Ishikawa (cell line): ENCODE results near the gene NUP210.

Source experiments
- CEBPB ChIP-seq: IDR thresholded peaks from 2 replicates; pipeline ENCODE4 v1.6.1; 2012
- CREB1 ChIP-seq: IDR thresholded peaks from 2 replicates; pipeline ENCODE4 v1.6.1; 2012; ENCODE audit warnings: low read depth
- EGR1 ChIP-seq: IDR thresholded peaks from 2 replicates; pipeline ENCODE4 v1.6.1; 2012
- EP300 ChIP-seq: IDR thresholded peaks from 2 replicates; pipeline ENCODE4 v1.6.1; 2012; ENCODE audit warnings: borderline replicate concordance
- FOXM1 ChIP-seq: IDR thresholded peaks from 2 replicates; pipeline ENCODE4 v1.6.1; 2012; ENCODE audit warnings: low read depth, borderline replicate concordance
- NFIC ChIP-seq: IDR thresholded peaks from 2 replicates; pipeline ENCODE4 v1.6.1; 2012
- RAD21 ChIP-seq: IDR thresholded peaks from 2 replicates; pipeline ENCODE4 v1.6.1; 2012; ENCODE audit warnings: low read depth
- TAF1 ChIP-seq: IDR thresholded peaks from 2 replicates; pipeline ENCODE4 v1.6.1; 2012; ENCODE audit warnings: low read depth, mild to moderate bottlenecking
- TCF12 ChIP-seq: IDR thresholded peaks from 2 replicates; pipeline ENCODE4 v1.6.1; 2012; ENCODE audit warnings: low read depth
- TEAD4 ChIP-seq: IDR thresholded peaks from 2 replicates; pipeline ENCODE4 v1.6.1; 2012
- YY1 ChIP-seq: IDR thresholded peaks from 2 replicates; pipeline ENCODE4 v1.6.1; 2012; ENCODE audit warnings: low read depth
- ZBTB7A ChIP-seq: IDR thresholded peaks from 2 replicates; pipeline ENCODE4 v1.6.1; 2012; ENCODE audit warnings: low read depth
- TF ChIP-seq, protein P1 (sequence below): IDR thresholded peaks from 2 replicates; pipeline ENCODE4 v1.6.1; 2012
- TF ChIP-seq, protein P2 (sequence below): IDR thresholded peaks from 2 replicates; pipeline ENCODE4 v1.6.1; 2012; ENCODE audit warnings: low read depth, mild to moderate bottlenecking
- TF ChIP-seq, protein P3 (sequence below): IDR thresholded peaks from 2 replicates; pipeline ENCODE4 v1.6.1; 2012

The NUP210 gene

DNA sequence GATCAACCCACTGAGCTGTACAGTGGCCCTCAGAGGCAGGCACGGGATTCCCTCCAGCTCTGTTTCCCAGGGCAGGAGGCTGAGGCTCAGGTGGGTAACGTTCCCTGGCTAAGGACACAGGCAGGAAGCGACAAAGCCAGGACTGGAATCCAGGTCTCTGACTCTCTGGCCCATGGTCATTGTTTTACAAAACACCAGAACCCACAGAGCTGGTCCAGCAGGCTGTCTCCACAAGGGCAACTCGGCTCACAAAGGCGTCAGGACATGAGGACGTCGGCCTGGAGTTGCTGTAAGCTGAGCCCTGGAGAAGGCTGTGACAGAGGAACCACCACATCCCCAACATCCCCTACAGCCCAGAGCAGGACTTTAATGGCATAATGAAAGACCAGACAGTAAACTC is 30.7 kb downstream of the NUP210 start:
- TF ChIP-seq, protein P1, sequence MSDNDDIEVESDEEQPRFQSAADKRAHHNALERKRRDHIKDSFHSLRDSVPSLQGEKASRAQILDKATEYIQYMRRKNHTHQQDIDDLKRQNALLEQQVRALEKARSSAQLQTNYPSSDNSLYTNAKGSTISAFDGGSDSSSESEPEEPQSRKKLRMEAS, result no peak
- TF ChIP-seq YY1 (no peak), TCF12 (no peak), CEBPB (no peak), NFIC (no peak), TAF1 (no peak), FOXM1 (no peak), ZBTB7A (no peak), EGR1 (no peak), CREB1 (no peak), EP300 (no peak), RAD21 (no peak), TEAD4 (no peak)
- TF ChIP-seq, protein P2, sequence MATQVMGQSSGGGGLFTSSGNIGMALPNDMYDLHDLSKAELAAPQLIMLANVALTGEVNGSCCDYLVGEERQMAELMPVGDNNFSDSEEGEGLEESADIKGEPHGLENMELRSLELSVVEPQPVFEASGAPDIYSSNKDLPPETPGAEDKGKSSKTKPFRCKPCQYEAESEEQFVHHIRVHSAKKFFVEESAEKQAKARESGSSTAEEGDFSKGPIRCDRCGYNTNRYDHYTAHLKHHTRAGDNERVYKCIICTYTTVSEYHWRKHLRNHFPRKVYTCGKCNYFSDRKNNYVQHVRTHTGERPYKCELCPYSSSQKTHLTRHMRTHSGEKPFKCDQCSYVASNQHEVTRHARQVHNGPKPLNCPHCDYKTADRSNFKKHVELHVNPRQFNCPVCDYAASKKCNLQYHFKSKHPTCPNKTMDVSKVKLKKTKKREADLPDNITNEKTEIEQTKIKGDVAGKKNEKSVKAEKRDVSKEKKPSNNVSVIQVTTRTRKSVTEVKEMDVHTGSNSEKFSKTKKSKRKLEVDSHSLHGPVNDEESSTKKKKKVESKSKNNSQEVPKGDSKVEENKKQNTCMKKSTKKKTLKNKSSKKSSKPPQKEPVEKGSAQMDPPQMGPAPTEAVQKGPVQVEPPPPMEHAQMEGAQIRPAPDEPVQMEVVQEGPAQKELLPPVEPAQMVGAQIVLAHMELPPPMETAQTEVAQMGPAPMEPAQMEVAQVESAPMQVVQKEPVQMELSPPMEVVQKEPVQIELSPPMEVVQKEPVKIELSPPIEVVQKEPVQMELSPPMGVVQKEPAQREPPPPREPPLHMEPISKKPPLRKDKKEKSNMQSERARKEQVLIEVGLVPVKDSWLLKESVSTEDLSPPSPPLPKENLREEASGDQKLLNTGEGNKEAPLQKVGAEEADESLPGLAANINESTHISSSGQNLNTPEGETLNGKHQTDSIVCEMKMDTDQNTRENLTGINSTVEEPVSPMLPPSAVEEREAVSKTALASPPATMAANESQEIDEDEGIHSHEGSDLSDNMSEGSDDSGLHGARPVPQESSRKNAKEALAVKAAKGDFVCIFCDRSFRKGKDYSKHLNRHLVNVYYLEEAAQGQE, result no peak
- TF ChIP-seq, protein P3, sequence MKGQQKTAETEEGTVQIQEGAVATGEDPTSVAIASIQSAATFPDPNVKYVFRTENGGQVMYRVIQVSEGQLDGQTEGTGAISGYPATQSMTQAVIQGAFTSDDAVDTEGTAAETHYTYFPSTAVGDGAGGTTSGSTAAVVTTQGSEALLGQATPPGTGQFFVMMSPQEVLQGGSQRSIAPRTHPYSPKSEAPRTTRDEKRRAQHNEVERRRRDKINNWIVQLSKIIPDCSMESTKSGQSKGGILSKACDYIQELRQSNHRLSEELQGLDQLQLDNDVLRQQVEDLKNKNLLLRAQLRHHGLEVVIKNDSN, result no peak

DNA sequence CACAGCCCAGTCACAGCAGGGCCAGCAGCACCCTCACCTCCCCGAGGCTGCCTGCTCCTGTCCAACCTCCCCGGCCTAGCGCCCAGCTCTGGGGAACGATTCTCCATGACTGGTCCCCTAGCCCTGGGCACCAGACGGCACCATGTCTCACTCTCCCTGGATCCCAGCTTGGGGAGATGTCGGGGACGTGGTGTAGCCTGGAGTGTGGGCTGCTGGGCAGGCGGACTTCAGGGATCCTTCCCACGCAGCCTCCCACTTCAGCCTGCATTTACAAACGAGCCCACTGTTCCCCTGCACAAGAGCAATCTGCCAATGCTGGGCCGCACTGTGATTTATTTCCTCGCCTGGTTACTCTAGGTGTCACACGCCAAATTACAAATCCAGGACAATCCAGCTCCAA is 31.3 kb downstream of the NUP210 start:
- no peak for TF ChIP-seq CREB1
- TF ChIP-seq EGR1, result no peak
- no peak for TF ChIP-seq CEBPB
- no peak for TF ChIP-seq YY1
- TF ChIP-seq TCF12, result no peak

DNA sequence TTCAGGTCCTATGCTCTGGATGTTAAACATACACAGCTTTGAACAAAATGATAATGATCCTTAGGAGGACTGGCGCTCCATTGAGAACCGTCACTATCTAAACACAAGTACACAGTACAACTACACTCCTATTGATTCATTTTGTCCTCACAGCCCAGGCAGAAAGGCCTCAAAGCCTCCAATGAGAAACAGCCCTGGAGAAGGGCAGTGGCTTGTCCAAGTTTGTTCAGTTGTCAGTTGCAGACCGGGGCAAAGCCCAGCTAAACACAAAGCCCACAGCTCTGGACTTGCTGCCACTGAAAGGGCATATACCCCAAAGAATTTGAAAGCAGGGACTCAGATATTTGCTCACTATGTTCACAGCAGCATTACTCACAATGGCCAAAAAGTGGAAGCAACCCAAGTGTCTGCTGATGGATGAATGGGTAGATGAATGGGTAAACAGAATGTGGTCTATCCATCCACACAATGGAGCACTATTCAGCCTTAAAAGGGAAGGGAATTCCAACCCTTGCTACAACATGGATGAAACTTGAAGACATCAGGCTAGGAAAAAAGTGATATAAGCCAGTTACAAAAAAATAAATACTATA is 34.7 kb downstream of the NUP210 start:
- TF ChIP-seq, protein P1, result no peak
- no peak for TF ChIP-seq CREB1
- TF ChIP-seq TCF12, result no peak
- no peak for TF ChIP-seq FOXM1
- TF ChIP-seq, protein P3, result no peak
- TF ChIP-seq, protein P2, result no peak
- no peak for TF ChIP-seq RAD21
- TF ChIP-seq TEAD4, result no peak
- TF ChIP-seq EGR1, result no peak
- TF ChIP-seq EP300, result no peak
- TF ChIP-seq YY1, result no peak
- no peak for TF ChIP-seq CEBPB
- no peak for TF ChIP-seq TAF1
- no peak for TF ChIP-seq ZBTB7A
- no peak for TF ChIP-seq NFIC

DNA sequence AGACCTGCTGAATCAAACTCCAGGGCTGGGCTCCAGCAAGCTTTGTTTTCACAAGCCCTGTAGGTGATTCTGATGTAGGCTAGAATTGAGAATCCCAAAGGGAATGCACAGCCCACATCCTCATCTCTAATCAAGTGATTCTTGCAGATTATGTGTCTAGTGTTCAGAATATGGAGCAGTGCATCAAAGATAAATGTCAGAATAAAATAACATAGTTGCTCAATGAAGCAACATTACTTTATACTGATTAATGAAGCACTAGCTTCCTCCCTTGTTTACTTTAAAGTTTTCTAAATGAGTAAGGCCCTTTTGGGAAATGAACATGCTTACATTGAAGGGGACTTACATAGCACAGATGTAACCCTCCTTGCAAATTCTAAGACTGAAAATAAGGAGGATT is 39.2 kb downstream of the NUP210 start:
- TF ChIP-seq, protein P2, result no peak
- no peak for TF ChIP-seq TEAD4
- no peak for TF ChIP-seq FOXM1
- no peak for TF ChIP-seq RAD21
